ENCODE results near the gene PARP9.
"Not testable (repeated sequence)": the region's sequence is repeated elsewhere in the genome, so short reads cannot be mapped to it uniquely, and the experiment has no call there.

PARP9 gene

GRCh38 chr3:122523317-122523716 lies 40.8 kb downstream of the PARP9 start:
- in situ Hi-C loops (cut with HindIII; ENCODE audit: low sequenced_read_pairs), result no loop called here

- in situ Hi-C loops (cut with HindIII; ENCODE audit: low sequenced_read_pairs), result no loop called here
Observed at GRCh38 chr3:122520861-122521260, 43.2 kb downstream of the PARP9 start.

- in situ Hi-C loops (cut with HindIII; ENCODE audit: low sequenced_read_pairs), result no loop called here
Observed at GRCh38 chr3:122519693-122520092, 44.4 kb downstream of the PARP9 start.

- in situ Hi-C loops (cut with HindIII; ENCODE audit: low sequenced_read_pairs), result no loop called here
Observed at GRCh38 chr3:122516846-122517360, 47.2 kb downstream of the PARP9 start.

- in situ Hi-C loops (cut with HindIII; ENCODE audit: low sequenced_read_pairs), result no loop called here
Observed at GRCh38 chr3:122515870-122516269, 48.2 kb downstream of the PARP9 start.

- in situ Hi-C loops (cut with HindIII; ENCODE audit: low sequenced_read_pairs), result no loop called here
Observed at GRCh38 chr3:122515020-122515468, 49.1 kb downstream of the PARP9 start.

- in situ Hi-C loops (cut with HindIII; ENCODE audit: low sequenced_read_pairs), result no loop called here
Observed at GRCh38 chr3:122514123-122515019, 49.7 kb downstream of the PARP9 start, which contains the start of gene KPNA1. Gene KPNA1, minus strand, starts transcription at chr3:122514939. Its CDS starts 18,374 bp downstream, at chr3:122496565.

GRCh38 chr3:122513386-122514122 lies 50.5 kb downstream of the PARP9 start:
- in situ Hi-C loops (cut with HindIII; ENCODE audit: low sequenced_read_pairs), result no loop called here

- in situ Hi-C loops (cut with HindIII; ENCODE audit: low sequenced_read_pairs), result no loop called here
Observed at GRCh38 chr3:122512284-122512683, 51.8 kb downstream of the PARP9 start.

- in situ Hi-C loops (cut with HindIII; ENCODE audit: low sequenced_read_pairs), result no loop called here
Observed at GRCh38 chr3:122510878-122511535, 53.1 kb downstream of the PARP9 start.

GRCh38 chr3:122508944-122509343 lies 55.2 kb downstream of the PARP9 start:
- in situ Hi-C loops (cut with HindIII; ENCODE audit: low sequenced_read_pairs), result not testable (repeated sequence)

- in situ Hi-C loops (cut with HindIII; ENCODE audit: low sequenced_read_pairs), result no loop called here
Observed at GRCh38 chr3:122508135-122508914, 55.8 kb downstream of the PARP9 start.

- in situ Hi-C loops (cut with HindIII; ENCODE audit: low sequenced_read_pairs), result no loop called here
Observed at GRCh38 chr3:122506450-122506849, 57.6 kb downstream of the PARP9 start.

- in situ Hi-C loops (cut with HindIII; ENCODE audit: low sequenced_read_pairs), result no loop called here
Observed at GRCh38 chr3:122505676-122506075, 58.4 kb downstream of the PARP9 start.

GRCh38 chr3:122502941-122503340 lies 61.2 kb downstream of the PARP9 start:
- in situ Hi-C loops (cut with HindIII; ENCODE audit: low sequenced_read_pairs), result no loop called here

GRCh38 chr3:122502139-122502538 lies 62.0 kb downstream of the PARP9 start:
- in situ Hi-C loops (cut with HindIII; ENCODE audit: low sequenced_read_pairs), result no loop called here

GRCh38 chr3:122500964-122501363 lies 63.1 kb downstream of the PARP9 start:
- in situ Hi-C loops (cut with HindIII; ENCODE audit: low sequenced_read_pairs), result not testable (repeated sequence)

- in situ Hi-C loops (cut with HindIII; ENCODE audit: low sequenced_read_pairs), result no loop called here
Observed at GRCh38 chr3:122498152-122498551, 65.9 kb downstream of the PARP9 start.

GRCh38 chr3:122497425-122497824 lies 66.7 kb downstream of the PARP9 start:
- in situ Hi-C loops (cut with HindIII; ENCODE audit: low sequenced_read_pairs), result no loop called here

GRCh38 chr3:122496508-122496907 lies 67.6 kb downstream of the PARP9 start:
- in situ Hi-C loops (cut with HindIII; ENCODE audit: low sequenced_read_pairs), result no loop called here

Measured in DLD1 (cell line).